Activated CD8-positive, alpha-beta memory T cell treated with anti-CD3 and anti-CD28 coated beads, Interleukin-2, amount 50 U/mL, for 4 hours (primary cell): Measurements from ENCODE around the gene CCDC83.
"Not testable (repeated sequence)": the region's sequence is repeated elsewhere in the genome, so short reads cannot be mapped to it uniquely, and the experiment has no call there.

Experiments used
- DNase-seq: peaks from one replicate; pipeline ENCODE4 v3.0.0-alpha.2; 2020

CCDC83 gene

GRCh38 chr11:85889676-85890579 is 34.7 kb downstream of the CCDC83 start:
- DNase-seq = no peak

DNA sequence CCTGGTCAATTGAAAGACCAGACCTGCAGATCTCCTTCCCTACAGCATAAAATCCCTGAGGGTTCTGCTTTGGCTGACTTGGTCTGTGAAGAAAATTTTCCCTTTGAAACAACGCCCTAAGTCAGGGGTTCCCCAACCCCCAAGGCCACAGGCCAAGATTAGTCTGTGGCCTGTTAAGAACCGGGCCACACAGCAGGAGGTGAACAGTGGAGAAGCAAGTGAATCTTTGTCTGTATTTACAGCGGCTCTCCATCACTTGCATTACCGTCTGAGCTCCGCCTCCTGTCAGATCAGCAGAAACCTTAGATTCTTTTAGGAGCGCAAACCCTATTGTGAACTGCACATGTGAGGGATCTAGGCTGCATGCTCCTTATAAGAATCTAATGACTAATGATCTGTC is 38.2 kb downstream of the CCDC83 start:
- DNase-seq = no peak

DNA sequence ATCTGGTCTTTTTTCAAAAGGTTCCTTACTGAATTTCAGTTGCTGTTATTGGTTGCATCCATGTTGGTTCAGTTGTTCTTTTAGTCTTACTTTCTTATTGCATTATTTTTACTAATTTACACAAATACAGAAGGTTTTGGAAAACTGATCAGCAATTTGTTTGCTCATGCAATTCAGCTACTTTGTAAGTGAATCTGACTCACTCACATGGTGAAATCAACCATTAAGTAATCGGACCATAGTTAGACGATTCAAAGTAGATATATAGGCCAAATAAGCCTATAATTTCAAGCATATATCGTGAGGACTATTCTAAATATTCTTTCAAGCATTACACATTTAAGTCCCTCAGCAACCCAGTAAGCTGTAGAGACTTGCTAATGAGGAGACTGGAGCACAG is 41.7 kb downstream of the CCDC83 start:
- no peak for DNase-seq

GRCh38 chr11:85898456-85898855 is 43.3 kb downstream of the CCDC83 start:
- no peak for DNase-seq

- no peak for DNase-seq
Observed at GRCh38 chr11:85902353-85902752, 47.2 kb downstream of the CCDC83 start.

DNA sequence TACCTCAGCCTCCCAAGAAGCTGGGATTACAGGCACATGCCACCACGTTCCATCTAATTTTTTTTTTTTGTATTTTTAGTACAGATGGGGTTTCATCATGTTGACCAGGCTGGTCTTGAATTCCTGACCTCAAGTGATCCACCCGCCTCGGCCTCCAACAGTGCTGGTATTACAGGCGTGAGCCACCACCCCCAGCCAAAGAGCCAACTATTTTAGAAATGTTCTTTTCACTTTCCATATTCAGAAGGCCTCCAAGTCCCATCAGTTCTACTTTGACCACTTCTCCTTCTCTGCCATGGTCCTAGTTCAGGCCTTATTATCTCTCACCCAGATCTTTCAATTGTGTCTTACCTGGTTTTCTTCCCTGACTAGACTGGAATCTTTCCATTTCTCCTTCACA is 48.2 kb downstream of the CCDC83 start:
- DNase-seq = no peak

GRCh38 chr11:85903811-85904210 is 48.6 kb downstream of the CCDC83 start:
- DNase-seq = no peak

DNA sequence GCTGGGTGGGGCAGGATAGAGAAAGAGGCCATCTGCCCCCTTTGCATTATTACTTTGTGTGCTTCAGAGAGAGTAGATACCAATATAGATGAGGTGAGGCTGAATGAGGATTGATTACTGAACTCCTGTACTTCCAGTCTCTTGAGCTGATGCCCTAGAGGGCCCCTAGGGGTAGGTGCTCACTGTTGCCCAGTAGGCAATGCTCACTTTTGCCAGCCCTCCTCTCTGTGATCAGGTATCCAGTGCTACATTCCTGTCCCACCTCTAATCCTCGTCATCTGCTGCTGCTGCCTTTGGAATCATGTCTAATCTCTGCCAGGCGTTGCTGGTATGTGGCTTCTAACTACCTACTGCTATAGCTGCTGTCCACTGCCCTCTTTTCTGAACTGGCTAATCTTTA is 57.2 kb downstream of the CCDC83 start:
- DNase-seq = no peak

DNA sequence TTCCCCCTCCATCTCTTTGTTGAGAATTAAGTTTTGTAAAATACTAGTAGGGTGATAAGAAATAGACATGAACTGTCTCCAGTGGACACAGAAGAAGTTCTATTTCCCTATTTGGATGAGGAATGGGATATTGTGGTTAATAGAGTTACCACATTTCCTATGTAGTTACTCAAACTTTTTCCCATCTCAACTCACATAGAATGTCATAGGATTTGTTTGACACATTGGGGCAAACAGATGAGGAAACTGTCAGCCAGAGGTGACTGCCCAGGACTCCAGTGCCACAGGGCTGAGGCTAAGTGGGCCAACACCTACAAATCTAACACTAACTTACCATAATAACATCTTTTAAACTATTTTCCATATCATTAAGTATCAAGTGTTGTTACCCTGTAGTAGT is 58.3 kb downstream of the CCDC83 start:
- DNase-seq = no peak

DNA sequence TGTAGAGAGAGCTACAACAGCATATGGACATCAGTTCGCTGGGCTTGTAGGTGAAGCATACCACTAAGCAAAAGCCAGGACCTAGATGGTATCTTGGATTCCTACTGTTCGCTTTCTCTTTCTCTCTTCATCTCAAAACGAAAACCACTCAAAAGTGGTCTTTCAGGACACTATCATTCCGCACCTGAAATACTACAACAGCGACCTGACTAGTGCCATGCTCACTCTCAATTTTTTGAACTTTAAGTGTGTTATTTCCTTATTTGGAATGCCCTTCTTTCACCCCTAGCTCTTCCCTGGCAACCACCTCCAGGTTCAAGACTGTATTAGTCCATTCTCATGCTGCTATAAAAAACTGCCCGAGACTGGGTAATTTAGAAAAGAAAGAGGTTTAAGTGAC is 59.2 kb downstream of the CCDC83 start:
- DNase-seq = no peak

GRCh38 chr11:85918910-85919794 is 64.0 kb downstream of the CCDC83 start:
- no peak for DNase-seq

DNA sequence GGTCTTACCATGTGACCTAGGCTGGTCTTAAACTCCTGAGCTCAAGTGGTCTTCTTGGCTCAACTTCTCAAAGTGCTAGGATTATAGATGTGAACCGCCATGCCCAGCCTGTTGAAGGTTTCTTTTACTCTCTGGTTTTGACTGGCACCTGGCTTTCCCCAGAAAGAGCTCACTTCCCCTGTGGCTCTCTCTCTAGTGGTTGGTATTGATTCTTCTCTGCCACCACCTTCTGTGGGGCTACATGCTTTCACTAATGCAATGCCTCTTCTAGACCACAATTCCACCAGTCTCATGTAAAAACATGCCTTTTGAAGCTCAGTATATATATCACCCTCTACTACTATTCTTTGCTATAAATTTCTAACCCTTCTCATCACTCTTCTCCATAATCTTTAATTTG is 67.2 kb downstream of the CCDC83 start:
- no peak for DNase-seq

- DNase-seq = no peak
Observed at GRCh38 chr11:85923455-85923854, 68.3 kb downstream of the CCDC83 start.

DNA sequence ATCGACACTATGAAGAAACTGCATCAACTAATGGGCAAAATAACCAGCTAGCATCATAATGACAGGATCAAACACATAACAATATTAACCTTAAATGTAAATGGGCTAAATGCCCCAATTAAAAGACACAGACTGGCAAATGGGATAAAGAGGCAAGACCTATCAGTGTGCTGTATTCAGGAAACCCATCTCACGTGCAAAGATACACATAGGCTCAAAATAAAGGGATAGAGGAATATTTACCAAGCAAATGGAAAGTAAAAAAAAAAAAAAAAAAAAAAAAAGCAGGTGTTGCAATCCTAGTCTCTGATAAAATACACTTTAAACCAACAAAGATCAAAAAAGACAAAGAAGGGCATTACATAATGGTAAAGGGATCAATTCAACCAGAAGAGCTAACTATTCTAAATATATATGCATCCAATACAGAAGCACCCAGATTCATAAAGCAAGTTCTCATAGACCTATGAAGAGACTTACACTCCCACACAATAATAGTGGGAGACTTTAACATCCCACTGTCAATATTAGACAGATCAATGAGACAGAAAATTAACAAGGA is 71.6 kb downstream of the CCDC83 start:
- not testable (repeated sequence) for DNase-seq

GRCh38 chr11:85930879-85931366 is 75.7 kb downstream of the CCDC83 start:
- DNase-seq = no peak

- DNase-seq = no peak
Observed at GRCh38 chr11:85934596-85935169, 79.5 kb downstream of the CCDC83 start.

- no peak for DNase-seq
Observed at GRCh38 chr11:85935751-85936150, 80.6 kb downstream of the CCDC83 start.

DNA sequence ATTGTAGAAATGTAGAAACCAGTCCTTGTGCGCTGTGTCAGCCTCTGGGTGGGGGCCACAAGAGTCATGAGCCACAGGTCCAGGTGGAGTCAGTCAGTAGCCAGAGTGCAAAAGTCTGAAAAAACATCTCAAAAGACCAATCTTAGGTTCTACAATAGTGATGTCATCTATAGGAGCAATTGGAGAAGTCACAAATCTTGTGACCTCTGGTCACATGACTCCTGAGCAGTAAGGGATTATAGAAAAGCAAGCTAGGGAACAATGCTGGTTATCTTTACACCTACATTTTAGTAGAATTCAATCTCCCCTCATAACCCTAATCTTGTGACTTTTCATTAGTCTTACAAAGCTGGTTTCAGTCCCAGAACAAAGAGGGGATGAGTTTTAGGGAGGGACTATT is 82.7 kb downstream of the CCDC83 start:
- DNase-seq = no peak

DNA sequence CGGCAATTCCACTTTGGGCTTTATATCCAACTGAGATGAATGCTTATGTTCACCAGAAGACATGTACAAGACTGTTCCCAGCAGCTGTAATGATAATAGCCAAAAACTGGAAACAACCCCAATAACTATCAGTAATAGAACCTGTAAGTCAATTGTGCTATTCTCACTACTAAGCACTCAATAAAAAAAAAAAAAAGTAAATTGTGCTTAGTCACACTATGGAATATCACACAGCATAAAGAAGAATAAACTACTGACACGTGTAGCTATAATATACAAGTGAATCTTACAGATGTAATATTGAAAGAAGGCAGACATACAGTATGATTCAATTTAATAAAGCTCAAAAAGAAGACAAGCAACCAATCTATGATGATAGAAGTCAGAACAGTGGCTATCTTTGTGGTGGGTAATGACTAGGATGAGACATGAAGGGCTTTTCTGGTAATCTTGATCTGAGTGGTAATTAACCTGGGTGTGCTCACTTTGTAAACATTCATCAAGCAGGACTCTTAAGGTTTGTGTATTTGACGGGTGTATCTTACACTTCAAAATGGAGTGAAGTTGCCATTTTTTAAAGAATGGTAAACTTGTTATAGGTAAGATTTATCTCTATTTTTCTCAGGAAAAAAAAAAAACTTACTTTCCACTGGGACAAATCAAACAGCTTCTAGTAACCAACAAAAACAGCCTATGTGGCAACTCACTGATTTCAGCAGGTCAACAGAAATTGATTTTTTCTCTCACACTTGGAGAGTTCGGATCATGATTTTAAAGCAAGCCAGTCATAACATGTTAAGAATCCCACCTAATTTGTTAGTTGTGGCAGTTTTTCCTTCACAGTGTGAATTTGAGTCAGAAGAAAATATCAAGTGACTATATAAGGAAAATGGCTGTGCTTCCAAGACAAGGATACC is 84.2 kb downstream of the CCDC83 start:
- DNase-seq = no peak

- no peak for DNase-seq
Observed at GRCh38 chr11:85941380-85941973, 86.3 kb downstream of the CCDC83 start.

GRCh38 chr11:85945296-85945695 is 90.1 kb downstream of the CCDC83 start:
- DNase-seq = no peak

GRCh38 chr11:85945788-85946187 is 90.6 kb downstream of the CCDC83 start:
- no peak for DNase-seq
